PC-3 (cell line): ENCODE measurements around the gene CLEC2A.

ENCODE experiments used
- CTCF ChIP-seq: fragments of 300-600 bp; sonication (generic); conservative IDR thresholded peaks from 2 replicates; pipeline ENCODE4 v1.5.1; 2017; ENCODE audit warnings: antibody characterized with exemption, low read depth, mild to moderate bottlenecking, low read length
- EZH2phosphoT487 ChIP-seq: fragments of 300-600 bp; sonication (generic); IDR thresholded peaks from 2 replicates; pipeline ENCODE4 v1.6.1; 2018; ENCODE audit warnings: mild to moderate bottlenecking, antibody characterized with exemption, low read length, borderline replicate concordance

- TF ChIP-seq CTCF: no peak
- TF ChIP-seq EZH2phosphoT487: no peak
Observed at GRCh38 chr12:9947674-9948073, 15.5 kb upstream of the CLEC2A start.
